GM19240 (cell line): ENCODE results near the gene ARFGAP2.
A peak's percentile ranks its signal among the peaks of the same experiment; 100 is the strongest.

ENCODE experiments used
- DNase-seq: peaks from one replicate; pipeline ENCODE4 v3.0.0; 2011; ENCODE audit warnings: low spot score; ENCODE audit not compliant: insufficient read length

The ARFGAP2 gene

GRCh38 chr11:47171061-47171838 lies 5.4 kb downstream of the ARFGAP2 start:
- DNase-seq, result no peak

DNA sequence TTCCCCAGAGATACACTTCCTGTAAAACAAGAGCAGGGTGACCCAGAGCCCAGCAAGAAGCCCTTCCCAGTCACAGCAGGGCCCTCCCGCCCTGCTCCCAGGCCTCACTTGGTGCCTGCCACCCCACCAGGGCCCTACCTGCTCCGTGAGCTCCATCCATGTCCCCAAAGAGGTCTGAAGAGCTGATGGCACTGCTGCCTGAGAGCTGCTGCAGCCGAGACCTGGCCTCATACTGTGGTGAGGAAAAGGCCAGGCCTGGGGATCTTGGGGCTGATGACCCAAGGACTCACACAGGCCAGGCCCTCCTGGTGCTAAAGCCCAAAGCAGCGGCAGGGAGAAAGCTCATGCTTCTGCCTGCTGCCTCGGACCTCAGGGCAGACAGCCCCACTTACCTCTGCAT lies 10.3 kb downstream of the ARFGAP2 start:
- DNase-seq, result no peak

- DNase-seq, result no peak
Measured at GRCh38 chr11:47165253-47165840, 11.3 kb downstream of the ARFGAP2 start.

- no peak for DNase-seq
Measured at GRCh38 chr11:47164321-47164720, 12.4 kb downstream of the ARFGAP2 start.

DNA sequence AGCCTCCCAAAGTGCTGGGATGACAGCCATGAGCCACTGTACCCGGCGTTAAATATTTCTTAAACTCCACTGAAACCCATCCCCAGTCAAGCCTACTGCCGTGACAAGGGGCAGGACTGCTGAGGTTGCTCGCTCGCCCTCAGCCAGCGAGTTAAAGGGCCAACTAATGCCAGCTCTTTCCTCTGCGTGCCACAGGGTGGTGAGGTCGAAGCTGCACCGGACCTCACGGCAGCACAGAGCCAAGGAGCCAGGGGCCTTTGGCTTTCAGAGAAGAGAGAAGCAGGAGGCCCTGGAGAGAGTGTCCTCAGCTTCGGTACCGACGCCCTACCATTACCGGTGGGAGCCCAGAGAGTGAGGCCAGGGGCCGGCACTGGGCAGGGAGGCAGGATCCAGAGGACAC lies 12.8 kb downstream of the ARFGAP2 start:
- no peak for DNase-seq

- no peak for DNase-seq
Measured at GRCh38 chr11:47163193-47163592, 13.5 kb downstream of the ARFGAP2 start.

- DNase-seq, result no peak
Measured at GRCh38 chr11:47162426-47162825, 14.3 kb downstream of the ARFGAP2 start.

DNA sequence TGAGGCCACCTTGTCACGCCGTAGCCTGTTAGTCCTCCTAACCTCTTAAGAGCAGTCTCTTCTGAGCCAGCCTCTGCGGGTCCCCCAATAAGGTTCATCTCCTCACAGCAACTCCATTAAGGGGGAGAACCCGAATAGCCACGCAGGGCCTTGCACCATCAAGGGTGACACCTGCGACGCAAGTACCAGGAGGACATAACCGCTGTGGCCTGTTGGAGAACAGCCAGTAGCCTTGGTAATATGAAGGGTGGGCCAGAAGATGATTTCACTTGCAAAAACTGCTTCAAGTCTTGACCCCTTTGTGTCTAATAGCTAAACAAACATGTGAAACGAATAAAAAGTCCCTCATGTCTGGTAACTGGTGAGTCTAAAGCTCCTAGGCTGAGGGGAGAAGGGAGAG lies 14.8 kb downstream of the ARFGAP2 start:
- no peak for DNase-seq

- peak; percentile 91 for DNase-seq
Measured at GRCh38 chr11:47161134-47161854, 15.4 kb downstream of the ARFGAP2 start.

DNA sequence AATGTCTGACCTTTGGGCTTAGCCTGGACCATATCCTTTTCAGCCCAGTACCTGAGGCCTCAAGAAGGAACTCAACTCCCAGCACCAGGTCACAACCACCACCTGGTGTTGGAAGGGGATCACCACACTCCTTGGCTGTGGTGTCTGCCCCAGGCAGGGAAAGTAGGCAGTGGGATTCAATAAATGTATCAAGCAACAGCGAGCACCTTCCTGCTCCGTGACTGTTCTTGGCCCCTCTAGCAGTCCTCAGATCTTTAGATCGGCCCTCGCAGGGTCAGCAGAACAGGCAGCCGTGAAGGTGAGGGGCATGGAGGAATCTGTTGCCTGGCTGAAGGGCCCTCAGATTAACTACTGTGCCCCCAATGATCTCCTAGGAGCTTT lies 15.9 kb downstream of the ARFGAP2 start:
- DNase-seq, result no peak

GRCh38 chr11:47158242-47158641 lies 18.4 kb downstream of the ARFGAP2 start:
- no peak for DNase-seq

DNA sequence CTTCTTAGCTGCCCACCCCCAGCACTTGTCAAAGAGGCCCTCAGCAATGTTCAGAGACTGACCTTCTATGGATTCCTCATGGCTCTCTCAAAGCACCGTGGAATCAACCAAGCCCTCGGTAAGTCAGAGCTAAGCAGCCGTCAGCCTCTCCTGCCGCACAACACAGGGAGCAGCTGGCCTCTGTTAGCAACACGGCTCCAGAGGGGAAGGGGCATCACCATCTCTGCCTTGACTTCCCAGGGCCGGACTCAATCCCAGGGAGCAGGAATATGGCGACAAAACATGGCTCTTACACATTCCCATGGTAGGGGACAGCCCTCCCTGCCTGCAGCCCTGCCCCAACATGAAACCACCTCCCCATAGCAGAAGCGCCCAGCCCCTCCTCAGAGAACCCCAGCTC lies 18.9 kb downstream of the ARFGAP2 start:
- no peak for DNase-seq

DNA sequence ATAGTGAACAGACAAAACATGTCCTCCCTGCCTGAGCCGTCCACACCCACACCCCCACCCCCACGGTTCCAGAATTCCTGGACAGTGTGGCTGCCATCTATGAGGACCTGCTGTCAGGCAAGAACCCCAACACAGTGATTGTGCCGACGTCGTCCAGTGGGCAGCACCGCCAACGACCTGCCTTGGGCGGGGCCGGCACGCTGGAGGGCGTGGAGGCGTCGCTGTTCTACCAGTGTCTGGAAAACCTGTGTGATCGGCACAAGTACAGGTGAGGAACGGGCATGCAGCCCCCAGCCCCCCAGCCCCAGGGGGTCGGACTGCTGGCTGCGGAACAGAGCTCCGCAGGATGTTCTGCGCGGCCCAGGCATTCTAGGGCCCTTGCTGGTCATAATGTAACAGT lies 19.7 kb downstream of the ARFGAP2 start:
- no peak for DNase-seq

DNA sequence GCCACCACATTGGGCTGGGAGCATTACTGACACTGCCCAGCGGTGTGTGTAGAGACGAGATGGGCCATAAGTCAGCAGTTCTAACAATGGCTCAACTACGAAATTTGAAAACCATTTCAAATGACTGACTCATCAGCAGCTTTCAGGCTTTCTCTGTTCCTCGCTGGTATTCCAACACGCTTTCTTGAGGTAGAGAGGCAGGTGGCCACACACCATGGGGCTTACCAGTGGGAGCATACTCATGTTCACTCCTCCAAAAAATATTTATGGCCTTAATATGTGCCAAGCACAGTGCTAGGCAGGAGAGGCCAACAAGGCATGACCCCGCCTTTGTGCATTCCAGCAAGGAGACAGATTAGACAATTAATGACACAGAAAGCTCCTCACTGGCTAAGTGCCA lies 20.3 kb downstream of the ARFGAP2 start:
- no peak for DNase-seq

- DNase-seq, result no peak
Measured at GRCh38 chr11:47155879-47156278, 20.8 kb downstream of the ARFGAP2 start.

DNA sequence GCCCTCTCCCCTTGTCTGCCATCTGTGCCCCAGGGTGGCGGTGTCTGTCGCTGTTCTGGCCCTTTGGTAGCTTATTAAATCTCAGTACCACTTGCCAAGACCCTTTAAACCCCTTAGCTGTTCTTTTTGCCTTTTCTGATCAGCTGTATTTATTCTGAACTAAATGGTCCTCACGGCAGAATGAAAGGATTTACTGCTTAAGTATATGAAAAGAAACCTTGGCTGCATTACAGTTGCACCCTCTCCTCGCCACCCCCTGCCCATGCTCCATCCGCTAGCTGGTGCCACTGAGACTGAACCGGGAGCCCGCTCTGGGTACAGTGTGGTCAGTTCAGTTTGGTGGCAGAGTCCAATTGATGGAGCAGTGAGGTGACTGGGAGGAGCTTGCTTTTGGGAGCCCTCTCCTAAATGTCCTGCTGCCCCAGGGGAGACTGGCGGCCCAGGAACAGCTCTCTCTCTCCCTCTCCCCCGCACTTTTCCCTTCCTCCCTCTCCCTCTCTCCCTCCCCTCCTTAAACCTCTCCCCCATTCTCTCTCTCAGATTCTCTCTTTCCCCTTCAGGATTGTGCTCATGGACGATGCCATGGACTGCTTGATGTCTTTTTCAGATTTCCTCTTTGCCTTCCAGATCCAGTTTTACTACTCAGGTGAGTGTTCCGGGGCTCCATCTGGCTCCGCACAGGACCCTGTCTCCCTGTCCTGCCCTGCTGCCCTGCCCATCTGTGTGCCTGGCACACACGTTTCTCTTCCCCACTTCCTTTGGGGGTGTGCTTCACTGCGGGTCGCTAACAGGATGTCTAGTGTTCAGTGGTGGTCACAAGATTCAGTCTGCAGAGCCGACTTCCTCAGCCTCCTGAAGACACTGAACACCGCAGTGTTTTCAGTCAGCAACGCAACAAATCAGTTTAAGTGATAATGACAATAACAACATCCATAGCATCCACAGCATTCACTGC lies 21.8 kb downstream of the ARFGAP2 start:
- no peak for DNase-seq

GRCh38 chr11:47152953-47153950 lies 23.4 kb downstream of the ARFGAP2 start:
- peak; percentile 85 for DNase-seq

DNA sequence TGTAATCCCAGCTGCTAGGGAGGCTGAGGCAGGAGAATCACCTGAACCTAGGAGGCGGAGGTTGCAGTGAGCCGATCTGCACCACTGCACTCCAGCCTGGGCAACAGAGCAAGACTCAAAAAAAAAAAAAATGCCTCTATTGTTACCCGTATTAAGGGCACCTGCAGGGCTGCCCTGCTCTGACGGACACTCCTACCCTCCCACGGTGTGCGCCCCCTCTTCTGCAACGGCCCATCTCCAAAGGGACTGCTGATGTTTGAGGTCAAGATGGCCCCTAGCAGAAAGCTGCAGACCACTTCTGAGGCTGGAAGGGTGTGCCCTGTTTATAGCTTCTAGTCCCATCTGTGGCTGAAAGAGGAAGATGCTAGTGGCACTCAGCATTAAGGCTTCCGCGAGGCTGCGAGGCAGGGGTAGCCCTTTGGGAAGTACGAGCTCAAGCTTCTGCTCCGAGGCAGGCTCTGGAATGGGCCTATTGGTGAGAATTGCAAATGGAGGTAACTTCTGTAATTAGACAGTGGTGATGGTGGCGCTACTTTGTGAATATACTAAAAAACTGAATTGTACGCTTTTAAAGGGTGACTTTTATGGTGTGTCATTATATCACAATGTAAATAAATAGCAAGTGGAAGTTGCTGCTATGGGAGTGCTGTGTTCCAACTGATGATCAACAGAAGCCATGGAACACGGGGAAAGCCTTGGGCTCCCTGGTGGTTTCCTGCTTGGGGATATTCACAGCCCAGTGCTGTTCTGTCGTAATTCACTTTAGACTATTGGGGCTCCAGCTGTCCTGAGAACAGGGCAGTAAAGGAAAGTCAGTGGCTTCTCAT lies 24.3 kb downstream of the ARFGAP2 start:
- no peak for DNase-seq

- no peak for DNase-seq
Measured at GRCh38 chr11:47149782-47150181, 26.9 kb downstream of the ARFGAP2 start.
